Central memory CD8-positive, alpha-beta T cell (primary cell): ENCODE data around the gene SKAP2.

Source experiments
- ATAC-seq: fragments of 150-1000 bp; cut with Tn5 transposase; replicated peaks from 2 replicates; pipeline ENCODE4 v1.10.0; 2022; ENCODE audit warnings: mild to moderate bottlenecking, moderate FRiP score, moderate number of reproducible peaks; ENCODE audit not compliant: poor library complexity, severe bottlenecking; ENCODE audit errors: extremely low read depth
- DNase-seq, 2 donors: peaks; one replicate each; pipeline ENCODE4 v3.0.0; 2021; ENCODE audit warnings: low spot score in 2 of 2
- H3K27ac Mint-ChIP-seq: one replicate; pipeline ENCODE4 v1.8.0; 2022; ENCODE audit warnings: low read depth, mild to moderate bottlenecking, moderate library complexity, mixed read lengths
- H3K27me3 Mint-ChIP-seq: one replicate; pipeline ENCODE4 v1.8.0; 2022; ENCODE audit warnings: mixed read lengths
- H3K36me3 Mint-ChIP-seq: one replicate; pipeline ENCODE4 v1.8.0; 2022; ENCODE audit warnings: mild to moderate bottlenecking, moderate library complexity, mixed read lengths; ENCODE audit not compliant: insufficient read depth
- H3K4me1 Mint-ChIP-seq: one replicate; pipeline ENCODE4 v1.8.0; 2022; ENCODE audit warnings: mixed read lengths
- H3K4me3 Mint-ChIP-seq: one replicate; pipeline ENCODE4 v1.8.0; 2022; ENCODE audit warnings: mild to moderate bottlenecking, moderate library complexity, mixed read lengths
- H3K9me3 Mint-ChIP-seq: one replicate; pipeline ENCODE4 v1.8.0; 2022; ENCODE audit warnings: mixed read lengths

Gene SKAP2

DNA sequence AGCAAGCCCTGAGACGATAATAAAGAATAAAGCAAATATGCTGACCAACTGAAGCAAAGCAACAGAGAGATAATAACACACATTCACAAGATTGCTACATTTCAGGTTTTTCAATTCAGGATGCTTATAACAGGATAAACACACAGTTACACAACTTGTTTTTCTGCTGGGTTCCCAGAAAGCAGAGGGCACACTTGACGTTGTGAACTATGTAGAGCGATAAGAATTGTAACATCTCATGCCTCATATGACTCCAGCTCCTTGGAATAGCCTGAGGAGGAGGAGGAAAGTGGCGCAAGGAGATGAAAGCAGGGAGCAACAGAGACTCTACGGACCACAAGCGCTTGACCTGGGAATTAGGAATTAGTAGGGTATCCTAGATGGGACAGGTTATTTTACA, 201.7 kb downstream of the SKAP2 start:
- Mint-ChIP-seq H3K27me3 (peaks cover 9% of the 10 kb centered on the region), H3K36me3 (no peaks in the 10 kb centered on the region), H3K9me3 (no peaks in the 10 kb centered on the region), H3K27ac (no peak overlapping the region), H3K4me3 (no peak overlapping the region), H3K4me1 (peaks cover 8% of the 10 kb centered on the region)
- no peak for ATAC-seq
- no peak for DNase-seq

DNA sequence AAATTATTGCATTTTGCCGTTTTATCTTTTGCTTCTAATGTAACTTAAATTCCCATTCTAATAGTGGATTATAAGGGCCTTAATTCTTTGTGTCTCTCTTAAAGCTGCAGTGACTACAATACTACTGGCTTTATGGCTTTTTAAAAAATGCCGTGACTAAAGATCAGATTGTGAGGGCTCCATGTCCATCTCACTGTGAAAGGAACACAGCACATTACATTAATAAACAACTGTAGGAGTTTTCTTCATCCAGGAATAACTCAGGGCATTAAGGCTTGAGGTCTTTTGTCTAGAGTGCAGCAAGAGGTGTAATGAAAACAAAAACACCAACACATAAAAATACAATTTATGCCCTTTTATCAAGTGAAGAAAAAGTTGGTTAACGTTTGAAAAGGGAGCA, 205.3 kb downstream of the SKAP2 start:
- no peaks in the 10 kb centered on the region for H3K4me1 Mint-ChIP-seq
- no peak overlapping the region for H3K27ac Mint-ChIP-seq
- no peak overlapping the region for H3K4me3 Mint-ChIP-seq
- H3K36me3 Mint-ChIP-seq = no peaks in the 10 kb centered on the region
- H3K27me3 Mint-ChIP-seq = peaks cover 9% of the 10 kb centered on the region
- DNase-seq (no peak), ATAC-seq (no peak)
- H3K9me3 Mint-ChIP-seq = no peaks in the 10 kb centered on the region

DNA sequence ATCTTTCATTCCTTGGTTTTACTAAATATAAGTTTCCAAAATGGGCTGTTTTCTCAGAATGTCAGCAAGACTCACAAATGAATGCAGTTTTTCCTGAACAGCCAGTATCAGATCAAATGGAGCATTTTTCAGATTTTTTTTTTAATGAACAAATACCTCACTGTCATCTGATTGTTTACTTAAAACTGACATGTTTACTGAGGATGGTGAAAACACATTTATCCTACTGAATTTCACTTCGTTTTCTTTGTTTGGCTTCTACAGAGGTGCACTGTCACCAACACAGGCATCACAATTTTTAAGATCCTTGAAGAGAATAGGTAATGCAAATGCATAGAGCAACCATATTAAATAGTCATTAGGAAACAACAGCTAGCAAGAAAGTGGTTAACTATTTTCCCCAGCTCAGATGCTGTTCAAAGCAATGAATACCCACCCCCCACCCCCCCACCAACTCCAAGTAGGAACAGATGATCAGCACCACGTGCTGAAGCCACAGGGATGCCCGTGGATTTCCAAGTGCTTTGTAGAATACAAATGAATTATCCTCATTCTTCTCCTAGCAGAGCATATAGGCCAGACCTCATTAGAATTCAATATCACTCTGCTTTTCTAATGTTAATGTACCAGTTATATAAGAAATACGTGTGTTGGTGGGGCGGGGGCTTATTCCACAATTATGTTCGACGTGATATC, 205.9 kb downstream of the SKAP2 start:
- no peaks in the 10 kb centered on the region for H3K36me3 Mint-ChIP-seq
- H3K27ac Mint-ChIP-seq = no peak overlapping the region
- H3K27me3 Mint-ChIP-seq = peaks cover 9% of the 10 kb centered on the region
- DNase-seq (no peak), ATAC-seq (no peak)
- no peaks in the 10 kb centered on the region for H3K9me3 Mint-ChIP-seq
- H3K4me1 Mint-ChIP-seq = no peaks in the 10 kb centered on the region
- no peak overlapping the region for H3K4me3 Mint-ChIP-seq

- no peaks in the 10 kb centered on the region for H3K4me1 Mint-ChIP-seq
- peaks cover 8% of the 10 kb centered on the region for H3K27me3 Mint-ChIP-seq
- DNase-seq (no peak), ATAC-seq (no peak)
- no peaks in the 10 kb centered on the region for H3K9me3 Mint-ChIP-seq
- no peaks in the 10 kb centered on the region for H3K36me3 Mint-ChIP-seq
- H3K4me3 Mint-ChIP-seq = no peak overlapping the region
- no peak overlapping the region for H3K27ac Mint-ChIP-seq
Measured at GRCh38 chr7:26657686-26658388, 206.6 kb downstream of the SKAP2 start.

GRCh38 chr7:26657206-26657641, 207.2 kb downstream of the SKAP2 start:
- Mint-ChIP-seq H3K27ac (no peak overlapping the region), H3K36me3 (no peaks in the 10 kb centered on the region), H3K4me3 (no peak overlapping the region), H3K27me3 (peaks cover 2% of the 10 kb centered on the region), H3K9me3 (no peaks in the 10 kb centered on the region), H3K4me1 (no peaks in the 10 kb centered on the region)
- ATAC-seq (no peak), DNase-seq (no peak)

GRCh38 chr7:26656735-26657134, 207.7 kb downstream of the SKAP2 start:
- Mint-ChIP-seq H3K4me1 (no peaks in the 10 kb centered on the region), H3K27me3 (no peaks in the 10 kb centered on the region)

DNA sequence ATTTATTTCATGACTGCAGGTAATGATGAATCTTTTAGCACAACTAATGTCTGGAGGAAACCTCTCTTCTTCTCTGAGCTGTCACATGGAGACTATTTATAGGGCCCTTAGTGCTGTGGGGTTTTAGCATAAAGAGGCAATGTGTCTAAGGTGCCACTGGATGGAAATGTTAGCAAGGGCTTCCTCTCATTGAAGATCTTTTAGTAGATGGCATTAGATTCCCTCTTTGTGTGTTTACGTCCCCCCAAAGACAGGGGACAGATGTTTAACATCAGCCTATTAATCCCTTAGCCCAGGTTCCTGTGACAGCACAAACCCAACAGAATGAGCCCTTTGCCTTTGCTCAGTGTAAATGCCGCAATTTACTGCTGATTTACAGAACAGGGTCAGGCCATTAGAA, 208.6 kb downstream of the SKAP2 start:
- DNase-seq (no peak), ATAC-seq (no peak)
- H3K4me3 Mint-ChIP-seq = no peak overlapping the region
- no peaks in the 10 kb centered on the region for H3K9me3 Mint-ChIP-seq
- no peak overlapping the region for H3K27ac Mint-ChIP-seq
- H3K4me1 Mint-ChIP-seq = no peaks in the 10 kb centered on the region
- no peaks in the 10 kb centered on the region for H3K27me3 Mint-ChIP-seq
- no peaks in the 10 kb centered on the region for H3K36me3 Mint-ChIP-seq

More at GRCh38 chr7:26656735-26657134, 207.7 kb downstream of the SKAP2 start:
- H3K4me3 Mint-ChIP-seq = no peak overlapping the region
- H3K9me3 Mint-ChIP-seq = no peaks in the 10 kb centered on the region
- ATAC-seq (no peak), DNase-seq (no peak)
- no peaks in the 10 kb centered on the region for H3K36me3 Mint-ChIP-seq
- H3K27ac Mint-ChIP-seq = no peak overlapping the region

DNA sequence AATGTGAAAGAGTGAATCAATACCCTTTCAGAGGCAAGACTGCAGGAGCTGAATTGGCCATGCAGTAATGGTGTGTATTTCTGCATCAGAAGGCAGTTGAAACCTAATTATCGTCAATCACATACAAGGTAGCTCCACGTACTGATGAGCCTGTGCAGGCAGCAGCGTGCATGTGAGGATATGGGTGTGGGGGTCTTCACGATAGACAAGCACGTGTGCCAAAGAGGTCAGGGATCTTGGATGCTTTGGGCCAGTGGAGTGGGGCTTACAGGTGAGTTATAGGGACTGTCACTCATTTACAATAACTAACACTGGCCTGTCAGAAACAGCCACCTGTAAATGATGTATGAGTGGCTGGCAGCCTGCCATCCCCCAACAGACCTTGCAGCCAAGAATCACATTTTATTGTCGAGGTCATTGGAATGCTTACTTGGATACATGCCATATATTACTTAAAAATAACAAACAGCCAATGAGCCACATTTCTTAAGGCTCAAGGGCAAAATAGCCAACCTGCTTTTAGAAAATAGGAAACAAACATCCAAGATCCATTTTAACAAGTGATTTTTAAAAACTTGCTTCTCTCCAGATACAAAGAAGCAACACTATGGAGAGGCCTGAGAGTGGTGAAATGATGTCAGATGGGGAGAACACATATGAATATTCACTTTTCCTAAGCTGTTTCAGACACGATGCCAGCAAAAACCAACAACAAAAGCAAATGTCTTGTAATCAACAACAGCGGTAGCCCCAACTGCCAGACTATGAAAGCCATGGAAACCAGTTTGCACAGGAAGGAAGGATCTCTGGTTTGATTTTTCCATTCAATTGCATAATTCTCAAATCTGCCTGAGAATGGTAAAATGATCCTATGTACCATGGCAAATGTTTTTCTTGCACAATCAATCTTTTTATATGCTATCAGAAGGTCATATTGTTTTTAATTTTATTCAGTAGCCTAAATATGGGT, 210.7 kb downstream of the SKAP2 start:
- no peaks in the 10 kb centered on the region for H3K27me3 Mint-ChIP-seq
- H3K4me3 Mint-ChIP-seq = no peak overlapping the region
- no peaks in the 10 kb centered on the region for H3K4me1 Mint-ChIP-seq
- no peak overlapping the region for H3K27ac Mint-ChIP-seq
- ATAC-seq = no peak
- H3K9me3 Mint-ChIP-seq = no peaks in the 10 kb centered on the region
- H3K36me3 Mint-ChIP-seq = no peaks in the 10 kb centered on the region
- DNase-seq = no peak

DNA sequence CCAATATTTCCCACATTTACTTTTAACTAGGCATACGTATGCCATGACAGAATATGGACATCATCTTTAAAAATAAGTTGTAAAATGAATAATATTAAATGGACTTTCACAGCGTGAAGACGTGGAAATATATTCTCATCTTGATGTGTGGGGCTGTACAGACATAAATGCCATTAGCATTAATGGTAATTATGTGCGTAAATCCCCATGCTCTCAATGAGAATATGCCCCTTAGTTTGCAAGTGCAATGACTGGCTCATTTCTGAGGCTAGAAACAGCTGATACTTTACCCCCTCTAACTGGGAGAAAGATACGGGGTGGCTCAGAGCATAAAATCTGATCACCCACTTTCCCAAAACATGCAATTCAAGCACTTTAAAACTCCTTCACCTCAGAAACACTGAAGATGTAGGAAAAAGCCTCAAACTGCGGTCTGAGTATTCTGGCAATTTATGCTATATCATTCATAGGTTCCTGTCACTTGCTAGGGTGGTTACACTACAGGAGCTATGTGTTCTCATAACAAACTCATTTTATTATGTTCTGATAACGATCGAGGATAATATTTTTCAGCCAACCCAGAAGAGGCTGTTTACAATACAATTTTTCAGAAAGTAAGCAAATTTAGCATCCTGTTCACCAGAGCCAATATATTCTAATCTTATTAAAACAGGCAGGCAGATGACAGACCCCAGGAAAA, 211.8 kb downstream of the SKAP2 start:
- Mint-ChIP-seq H3K4me1 (no peaks in the 10 kb centered on the region), H3K27me3 (no peaks in the 10 kb centered on the region), H3K4me3 (no peak overlapping the region), H3K27ac (no peak overlapping the region), H3K36me3 (peaks cover 2% of the 10 kb centered on the region), H3K9me3 (no peaks in the 10 kb centered on the region)
- no peak for ATAC-seq
- DNase-seq = no peak

DNA sequence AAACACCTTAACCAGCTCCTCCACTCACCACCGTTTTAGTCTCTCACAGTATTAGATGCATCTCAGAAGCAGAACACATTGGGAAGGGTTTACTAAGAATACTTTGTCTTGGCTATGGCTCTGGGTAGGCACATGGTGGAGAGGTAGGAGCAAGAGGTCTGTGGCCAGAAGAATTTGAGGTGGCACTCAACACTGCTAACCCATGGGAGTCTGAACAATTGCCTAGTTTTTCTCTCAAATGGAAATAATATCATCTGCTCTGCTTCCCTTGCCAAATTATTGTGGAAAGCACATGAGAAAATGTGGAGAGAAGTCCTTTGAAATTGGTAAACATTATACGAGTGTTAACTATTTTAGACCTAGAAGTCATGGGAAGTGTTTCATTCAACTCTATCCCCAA, 214.3 kb downstream of the SKAP2 start:
- H3K27ac Mint-ChIP-seq = no peak overlapping the region
- H3K4me1 Mint-ChIP-seq = no peaks in the 10 kb centered on the region
- H3K9me3 Mint-ChIP-seq = no peaks in the 10 kb centered on the region
- ATAC-seq = no peak
- H3K4me3 Mint-ChIP-seq = no peak overlapping the region
- H3K36me3 Mint-ChIP-seq = peaks cover 2% of the 10 kb centered on the region
- no peak for DNase-seq
- H3K27me3 Mint-ChIP-seq = no peaks in the 10 kb centered on the region

DNA sequence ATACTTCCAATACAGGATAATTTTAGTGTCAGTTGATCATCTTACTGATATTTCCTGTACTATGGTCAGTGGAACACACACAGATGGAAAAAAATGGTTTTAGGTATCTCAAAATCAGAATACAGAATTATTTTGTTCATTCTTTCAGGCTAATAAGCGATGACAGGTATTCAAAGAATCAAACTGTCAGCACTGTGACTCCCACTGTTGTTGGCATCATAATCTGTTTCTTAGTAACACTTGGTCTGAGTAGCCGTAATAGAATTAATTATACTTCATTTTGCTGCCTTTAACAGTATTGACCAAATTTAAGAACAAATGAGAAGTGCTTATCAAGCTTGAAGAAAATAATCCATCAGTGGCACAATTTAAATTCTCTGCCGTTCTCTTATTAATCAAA, 215.0 kb downstream of the SKAP2 start:
- H3K36me3 Mint-ChIP-seq = peaks cover 2% of the 10 kb centered on the region
- no peak overlapping the region for H3K4me3 Mint-ChIP-seq
- ATAC-seq (no peak), DNase-seq (no peak)
- H3K27ac Mint-ChIP-seq = no peak overlapping the region
- no peaks in the 10 kb centered on the region for H3K27me3 Mint-ChIP-seq
- no peaks in the 10 kb centered on the region for H3K4me1 Mint-ChIP-seq
- no peaks in the 10 kb centered on the region for H3K9me3 Mint-ChIP-seq

DNA sequence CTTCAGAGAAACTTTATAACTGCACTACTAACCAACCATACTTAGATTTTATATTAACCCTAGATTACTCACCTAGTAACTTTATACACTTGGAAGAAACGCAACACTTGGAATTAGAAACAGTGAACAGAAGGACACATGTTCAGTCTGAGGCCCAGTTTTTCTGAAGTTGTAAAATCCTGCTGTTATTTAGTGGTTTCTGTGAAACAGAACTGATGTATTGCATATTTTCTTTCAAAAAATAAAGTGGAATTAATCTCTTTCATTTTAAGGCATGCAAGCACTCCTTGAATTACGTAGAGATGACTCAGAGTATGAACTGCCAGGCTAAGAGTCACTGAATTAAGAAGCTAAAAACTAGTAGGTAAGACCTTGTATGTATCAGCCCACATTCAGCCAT, 215.8 kb downstream of the SKAP2 start:
- H3K27ac Mint-ChIP-seq = no peak overlapping the region
- H3K27me3 Mint-ChIP-seq = no peaks in the 10 kb centered on the region
- no peaks in the 10 kb centered on the region for H3K9me3 Mint-ChIP-seq
- DNase-seq = no peak
- no peaks in the 10 kb centered on the region for H3K4me1 Mint-ChIP-seq
- no peak for ATAC-seq
- H3K36me3 Mint-ChIP-seq = peaks cover 5% of the 10 kb centered on the region
- no peak overlapping the region for H3K4me3 Mint-ChIP-seq
